HEK293 (cell line): ENCODE data around the gene RUVBL1.

Experiments
- CTCF ChIA-PET: fragments of 350-600 bp; formaldehyde crosslinking; extraction: SDS; loops from one replicate; lab custom pipeline; 2021; ENCODE audit warnings: antibody characterized with exemption; lab: Yijun Ruan, JAX
- POLR2A ChIA-PET: fragments of 300-600 bp; formaldehyde crosslinking; extraction: SDS; loops from one replicate; lab custom pipeline; 2020; ENCODE audit warnings: antibody characterized with exemption, inconsistent platforms; lab: Yijun Ruan, JAX
- H3K27ac ChIP-seq: fragments of 200-500 bp; sonication (Bioruptor generic); 2 replicates; pipeline ENCODE4 v1.5.1; 2014; ENCODE audit warnings: low read depth, low read length, control low read depth, inconsistent platforms; ENCODE audit errors: extremely low read depth
- H3K36me3 ChIP-seq, 2 experiments: fragments of 200-500 bp in 1 of 2; sonication (Bioruptor generic) in 1 of 2; 1 replicate in 1 of 2; 2 replicates in 1 of 2; pipeline ENCODE4 v1.5.1; 2014 to 2017; ENCODE audit warnings: inconsistent platforms in 2 of 2, low read length in 2 of 2; ENCODE audit not compliant: control insufficient read depth in 2 of 2, insufficient read depth in 1 of 2
- H3K4me1 ChIP-seq: fragments of 200-500 bp; sonication (Bioruptor generic); 2 replicates; pipeline ENCODE4 v1.5.1; 2014; ENCODE audit warnings: mild to moderate bottlenecking, low read length, inconsistent platforms; ENCODE audit not compliant: control insufficient read depth, insufficient read depth
- H3K4me3 ChIP-seq: 2 replicates; pipeline ENCODE4 v1.5.1; 2011; ENCODE audit warnings: low read depth, mild to moderate bottlenecking, control low read depth, low read length, moderate library complexity
- H3K9me3 ChIP-seq: fragments of 200-500 bp; sonication (Bioruptor generic); 2 replicates; pipeline ENCODE4 v1.5.1; 2014; ENCODE audit warnings: low read depth, low read length, inconsistent platforms; ENCODE audit not compliant: control insufficient read depth, insufficient read depth
- CTCF ChIP-seq: fragments of 450-650 bp; formaldehyde crosslinking; IDR thresholded peaks from 2 replicates; pipeline ENCODE4 v1.5.1; 2016; ENCODE audit warnings: missing biosample characterization, missing genetic modification characterization
- GLI2 ChIP-seq: fragments of 450-650 bp; formaldehyde crosslinking; IDR thresholded peaks from 2 replicates; pipeline ENCODE4; 2017; ENCODE audit warnings: missing biosample characterization, missing genetic modification characterization, low read depth, borderline replicate concordance
- IKZF3 ChIP-seq: fragments of 450-650 bp; IDR thresholded peaks from 2 replicates; pipeline ENCODE4 v1.5.0; 2018; ENCODE audit warnings: missing biosample characterization, mild to moderate bottlenecking, missing genetic modification characterization, moderate library complexity
- MYNN ChIP-seq: fragments of 450-650 bp; formaldehyde crosslinking; IDR thresholded peaks from 2 replicates; pipeline ENCODE4 v1.5.1; 2016; ENCODE audit warnings: missing biosample characterization, missing genetic modification characterization, borderline replicate concordance
- PRDM4 ChIP-seq: fragments of 450-650 bp; formaldehyde crosslinking; IDR thresholded peaks from 2 replicates; pipeline ENCODE4 v1.5.1; 2017; ENCODE audit warnings: missing biosample characterization, missing genetic modification characterization
- SP2 ChIP-seq: fragments of 450-650 bp; formaldehyde crosslinking; IDR thresholded peaks from 2 replicates; pipeline ENCODE4 v1.5.1; 2016; ENCODE audit warnings: missing biosample characterization, missing genetic modification characterization
- WT1 ChIP-seq: fragments of 450-650 bp; formaldehyde crosslinking; IDR thresholded peaks from 2 replicates; pipeline ENCODE4 v1.5.1; 2016; ENCODE audit warnings: missing biosample characterization, missing genetic modification characterization
- ZBTB48 ChIP-seq: fragments of 450-650 bp; formaldehyde crosslinking; IDR thresholded peaks from 2 replicates; pipeline ENCODE4 v1.5.1; 2016; ENCODE audit warnings: missing biosample characterization, missing genetic modification characterization
- ZNF140 ChIP-seq: fragments of 450-650 bp; formaldehyde crosslinking; IDR thresholded peaks from 2 replicates; pipeline ENCODE4 v1.5.1; 2016; ENCODE audit warnings: missing biosample characterization, missing genetic modification characterization
- ZNF175 ChIP-seq: fragments of 450-650 bp; formaldehyde crosslinking; IDR thresholded peaks from 2 replicates; pipeline ENCODE4 v1.5.1; 2016; ENCODE audit warnings: missing biosample characterization, missing genetic modification characterization
- ZNF394 ChIP-seq: fragments of 450-650 bp; formaldehyde crosslinking; IDR thresholded peaks from 2 replicates; pipeline ENCODE4 v1.5.1; 2016; ENCODE audit warnings: missing biosample characterization, missing genetic modification characterization, mild to moderate bottlenecking, moderate library complexity, borderline replicate concordance
- ZNF514 ChIP-seq: fragments of 450-650 bp; formaldehyde crosslinking; IDR thresholded peaks from 2 replicates; pipeline ENCODE4 v1.5.1; 2016; ENCODE audit warnings: missing biosample characterization, missing genetic modification characterization
- ZNF600 ChIP-seq: fragments of 450-650 bp; formaldehyde crosslinking; IDR thresholded peaks from 2 replicates; pipeline ENCODE4 v1.5.1; 2016; ENCODE audit warnings: missing biosample characterization, missing genetic modification characterization
- ZNF621 ChIP-seq: fragments of 450-650 bp; formaldehyde crosslinking; IDR thresholded peaks from 2 replicates; pipeline ENCODE4 v1.5.1; 2017; ENCODE audit warnings: missing biosample characterization, missing genetic modification characterization
- ZNF701 ChIP-seq: fragments of 450-650 bp; formaldehyde crosslinking; IDR thresholded peaks from 2 replicates; pipeline ENCODE4 v1.5.1; 2016; ENCODE audit warnings: missing biosample characterization, missing genetic modification characterization
- ZNF747 ChIP-seq: fragments of 450-650 bp; formaldehyde crosslinking; IDR thresholded peaks from 2 replicates; pipeline ENCODE4 v1.5.1; 2016; ENCODE audit warnings: missing biosample characterization, missing genetic modification characterization
- ZXDB ChIP-seq: fragments of 450-650 bp; formaldehyde crosslinking; IDR thresholded peaks from 2 replicates; pipeline ENCODE4 v1.5.1; 2016; ENCODE audit warnings: missing biosample characterization, missing genetic modification characterization
- TF ChIP-seq, protein P1 (sequence below): fragments of 450-650 bp; formaldehyde crosslinking; IDR thresholded peaks from 2 replicates; pipeline ENCODE4 v1.5.1; 2016; ENCODE audit warnings: missing biosample characterization, missing genetic modification characterization
- TF ChIP-seq, protein P2 (sequence below): fragments of 450-650 bp; formaldehyde crosslinking; IDR thresholded peaks from 2 replicates; pipeline ENCODE4; 2016; ENCODE audit warnings: missing biosample characterization, missing genetic modification characterization
- TF ChIP-seq, protein P3 (sequence below): fragments of 450-650 bp; formaldehyde crosslinking; IDR thresholded peaks from 2 replicates; pipeline ENCODE4 v1.5.1; 2016; ENCODE audit warnings: missing biosample characterization, missing genetic modification characterization

RUVBL1 gene

DNA sequence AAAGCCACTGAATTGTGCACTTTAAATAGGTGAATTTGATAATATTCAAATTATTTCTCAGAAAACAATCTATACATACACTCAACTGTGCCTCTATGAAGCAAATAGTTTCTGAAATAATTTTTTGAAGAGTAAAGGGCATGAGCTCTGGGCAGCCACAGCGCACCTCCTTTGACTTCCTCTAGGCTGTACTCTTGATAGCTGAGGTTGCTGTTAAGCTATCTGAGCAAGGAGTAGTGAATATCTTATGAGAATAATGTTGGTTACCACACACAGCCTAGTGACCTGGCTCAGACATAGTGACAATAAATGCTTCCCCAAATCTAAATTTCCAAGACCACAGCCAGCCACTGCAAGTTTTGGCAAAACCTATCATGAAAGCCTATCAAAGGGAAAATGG, 83.0 kb downstream of the RUVBL1 start:
- ChIA-PET CTCF (no interaction called here), POLR2A (no interaction called here)
- Histone ChIP-seq H3K36me3 (no peaks in the 10 kb centered on the region), H3K9me3 (no peaks in the 10 kb centered on the region), H3K27ac (no peak overlapping the region), H3K4me1 (no peaks in the 10 kb centered on the region), H3K4me3 (no peak overlapping the region)
- TF ChIP-seq WT1 (tag by site-specific recombination) = no peak
- no peak for TF ChIP-seq SP2
- TF ChIP-seq ZNF621 (tag by site-specific recombination) = no peak
- no peak for TF ChIP-seq ZNF701
- TF ChIP-seq GLI2 (tag by site-specific recombination) = no peak
- no peak for TF ChIP-seq ZNF175 (tag by site-specific recombination)
- TF ChIP-seq, protein P1, sequence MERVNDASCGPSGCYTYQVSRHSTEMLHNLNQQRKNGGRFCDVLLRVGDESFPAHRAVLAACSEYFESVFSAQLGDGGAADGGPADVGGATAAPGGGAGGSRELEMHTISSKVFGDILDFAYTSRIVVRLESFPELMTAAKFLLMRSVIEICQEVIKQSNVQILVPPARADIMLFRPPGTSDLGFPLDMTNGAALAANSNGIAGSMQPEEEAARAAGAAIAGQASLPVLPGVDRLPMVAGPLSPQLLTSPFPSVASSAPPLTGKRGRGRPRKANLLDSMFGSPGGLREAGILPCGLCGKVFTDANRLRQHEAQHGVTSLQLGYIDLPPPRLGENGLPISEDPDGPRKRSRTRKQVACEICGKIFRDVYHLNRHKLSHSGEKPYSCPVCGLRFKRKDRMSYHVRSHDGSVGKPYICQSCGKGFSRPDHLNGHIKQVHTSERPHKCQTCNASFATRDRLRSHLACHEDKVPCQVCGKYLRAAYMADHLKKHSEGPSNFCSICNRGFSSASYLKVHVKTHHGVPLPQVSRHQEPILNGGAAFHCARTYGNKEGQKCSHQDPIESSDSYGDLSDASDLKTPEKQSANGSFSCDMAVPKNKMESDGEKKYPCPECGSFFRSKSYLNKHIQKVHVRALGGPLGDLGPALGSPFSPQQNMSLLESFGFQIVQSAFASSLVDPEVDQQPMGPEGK (tag by site-specific recombination) = no peak
- no peak for TF ChIP-seq ZNF140
- no peak for TF ChIP-seq ZNF747 (tag by site-specific recombination)
- TF ChIP-seq IKZF3 (tag by site-specific recombination) = no peak
- TF ChIP-seq ZNF600 (tag by site-specific recombination) = no peak
- TF ChIP-seq ZXDB (tag by site-specific recombination) = no peak
- no peak for TF ChIP-seq PRDM4
- TF ChIP-seq, protein P2, sequence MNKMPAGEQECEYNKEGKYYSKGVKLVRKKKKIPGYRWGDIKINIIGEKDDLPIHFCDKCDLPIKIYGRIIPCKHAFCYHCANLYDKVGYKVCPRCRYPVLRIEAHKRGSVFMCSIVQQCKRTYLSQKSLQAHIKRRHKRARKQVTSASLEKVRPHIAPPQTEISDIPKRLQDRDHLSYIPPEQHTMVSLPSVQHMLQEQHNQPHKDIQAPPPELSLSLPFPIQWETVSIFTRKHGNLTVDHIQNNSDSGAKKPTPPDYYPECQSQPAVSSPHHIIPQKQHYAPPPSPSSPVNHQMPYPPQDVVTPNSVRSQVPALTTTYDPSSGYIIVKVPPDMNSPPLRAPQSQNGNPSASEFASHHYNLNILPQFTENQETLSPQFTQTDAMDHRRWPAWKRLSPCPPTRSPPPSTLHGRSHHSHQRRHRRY (tag by site-specific recombination) = no peak
- no peak for TF ChIP-seq ZNF514 (tag by site-specific recombination)
- no peak for TF ChIP-seq MYNN
- no peak for TF ChIP-seq ZNF394
- no peak for TF ChIP-seq CTCF (tag by site-specific recombination)
- TF ChIP-seq, protein P3, sequence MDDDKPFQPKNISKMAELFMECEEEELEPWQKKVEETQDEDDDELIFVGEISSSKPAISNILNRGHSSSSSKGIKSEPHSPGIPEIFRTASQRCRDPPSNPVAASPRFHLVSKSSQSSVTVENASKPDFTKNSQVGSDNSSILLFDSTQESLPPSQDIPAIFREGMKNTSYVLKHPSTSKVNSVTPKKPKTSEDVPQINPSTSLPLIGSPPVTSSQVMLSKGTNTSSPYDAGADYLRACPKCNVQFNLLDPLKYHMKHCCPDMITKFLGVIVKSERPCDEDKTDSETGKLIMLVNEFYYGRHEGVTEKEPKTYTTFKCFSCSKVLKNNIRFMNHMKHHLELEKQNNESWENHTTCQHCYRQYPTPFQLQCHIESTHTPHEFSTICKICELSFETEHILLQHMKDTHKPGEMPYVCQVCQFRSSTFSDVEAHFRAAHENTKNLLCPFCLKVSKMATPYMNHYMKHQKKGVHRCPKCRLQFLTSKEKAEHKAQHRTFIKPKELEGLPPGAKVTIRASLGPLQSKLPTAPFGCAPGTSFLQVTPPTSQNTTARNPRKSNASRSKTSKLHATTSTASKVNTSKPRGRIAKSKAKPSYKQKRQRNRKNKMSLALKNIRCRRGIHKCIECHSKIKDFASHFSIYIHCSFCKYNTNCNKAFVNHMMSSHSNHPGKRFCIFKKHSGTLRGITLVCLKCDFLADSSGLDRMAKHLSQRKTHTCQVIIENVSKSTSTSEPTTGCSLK (tag by site-specific recombination) = no peak
- TF ChIP-seq ZBTB48 = no peak
